Panc1 (cell line): ENCODE measurements around the gene ADARB1. TPM values are rescaled to one million over a fixed set of nuclear protein-coding genes. Genes with fewer than 3 reads are reported as not detected.

Experiments used
- ATAC-seq: fragments of 200-7000 bp; cut with Tn5 transposase; 2 replicates; pipeline ENCODE4 v1.9.1; 2020; ENCODE audit warnings: mild to moderate bottlenecking, moderate library complexity
- BruUV-seq: library from RNA; stranded (reverse); fragments of 400-500 nt; replicated peaks from 2 replicates; lab custom pipeline; 2021; lab: Mats Ljungman, UMichigan
- CTCF ChIA-PET: fragments of 300-600 bp; sonication (Branson Sonifier 250); formaldehyde crosslinking; loops from one replicate; lab custom pipeline; 2022; ENCODE audit warnings: antibody characterized with exemption; lab: Charles Lee
- POLR2A ChIA-PET: fragments of 300-600 bp; sonication (Branson Sonifier 250); formaldehyde crosslinking; loops from one replicate; lab custom pipeline; 2022; ENCODE audit warnings: antibody characterized with exemption; lab: Charles Lee
- DNase-seq: peaks from one replicate; pipeline ENCODE4 v3.0.0-alpha.2; 2010; ENCODE audit warnings: low read depth, low spot score
- H3K27ac ChIP-seq: 2 replicates; pipeline ENCODE4 v1.5.1; 2011; ENCODE audit warnings: mild to moderate bottlenecking, low read length, inconsistent platforms
- H3K27me3 ChIP-seq: fragments of 200-500 bp; sonication (Bioruptor generic); 2 replicates; pipeline ENCODE4 v1.6.0; 2014; ENCODE audit warnings: low read length, inconsistent platforms; ENCODE audit not compliant: control insufficient read depth, insufficient read depth
- H3K36me3 ChIP-seq: fragments of 200-500 bp; sonication (Bioruptor generic); 2 replicates; pipeline ENCODE4 v1.5.1; 2014; ENCODE audit warnings: inconsistent platforms, mild to moderate bottlenecking, low read length, moderate library complexity; ENCODE audit not compliant: control insufficient read depth, insufficient read depth
- H3K4me1 ChIP-seq: 2 replicates; pipeline ENCODE4 v1.5.1; 2011; ENCODE audit warnings: inconsistent platforms, mild to moderate bottlenecking, low read length, moderate library complexity; ENCODE audit not compliant: control insufficient read depth, insufficient read depth
- H3K4me3 ChIP-seq, 2 experiments: 2 replicates each; pipeline ENCODE4 v1.5.1; 2011 to 2012; ENCODE audit warnings: low read depth in 2 of 2, low read length in 2 of 2, mild to moderate bottlenecking in 2 of 2, inconsistent platforms in 1 of 2, moderate library complexity in 1 of 2
- H3K9me3 ChIP-seq: fragments of 200-500 bp; sonication (Bioruptor generic); 2 replicates; pipeline ENCODE4 v1.5.1; 2014; ENCODE audit warnings: low read depth, mild to moderate bottlenecking, inconsistent platforms, low read length, moderate library complexity; ENCODE audit not compliant: control insufficient read depth, insufficient read depth
- POLR2AphosphoS5 ChIP-seq: IDR thresholded peaks from 2 replicates; pipeline ENCODE4 v1.6.1; 2012; ENCODE audit warnings: mild to moderate bottlenecking, low read depth, low read length, moderate library complexity
- SIN3A ChIP-seq: IDR thresholded peaks from 2 replicates; pipeline ENCODE4 v1.6.1; 2012; ENCODE audit warnings: low read depth, mild to moderate bottlenecking, low read length, moderate library complexity, borderline replicate concordance; ENCODE audit not compliant: insufficient read depth
- TCF7L2 ChIP-seq: IDR thresholded peaks from 2 replicates; pipeline ENCODE4 v1.6.1; 2011; ENCODE audit warnings: mild to moderate bottlenecking, low read depth, low read length, inconsistent platforms
- in situ Hi-C: cut with HindIII; loops from 2 replicates; pipeline ENCODE4 v1.10.0; 2016; ENCODE audit warnings: low sequenced_read_pairs, low pct_unique_long_range_greater_than_20kb
- intact Hi-C: fragments of 100-400 bp; cut with micrococcal nuclease; formaldehyde crosslinking; loops from one replicate; pipeline ENCODE4 v1.10.0; 2022; ENCODE audit not compliant: unreplicated experiment
- total RNA-seq: library from RNA; stranded (reverse); gene quantifications from one replicate; pipeline ENCODE4 v1.2.1, GENCODE V29; 2021; ENCODE audit not compliant: unreplicated experiment
- TF ChIP-seq, protein P1 (sequence below): fragments of 450-650 bp; IDR thresholded peaks from 2 replicates; pipeline ENCODE4 v1.5.1; 2017; ENCODE audit warnings: mild to moderate bottlenecking
- TF ChIP-seq, protein P2 (sequence below), 2 experiments: IDR thresholded peaks; 2 replicates each; pipeline ENCODE4 v1.6.1; 2011 to 2012; ENCODE audit warnings: low read depth in 2 of 2, control low read depth in 1 of 2, low read length in 1 of 2, mild to moderate bottlenecking in 1 of 2, moderate library complexity in 1 of 2; ENCODE audit not compliant: insufficient read depth in 1 of 2

Gene ADARB1
- total RNA-seq, 1 experiment from 2014 or later: 15.0 TPM

DNA sequence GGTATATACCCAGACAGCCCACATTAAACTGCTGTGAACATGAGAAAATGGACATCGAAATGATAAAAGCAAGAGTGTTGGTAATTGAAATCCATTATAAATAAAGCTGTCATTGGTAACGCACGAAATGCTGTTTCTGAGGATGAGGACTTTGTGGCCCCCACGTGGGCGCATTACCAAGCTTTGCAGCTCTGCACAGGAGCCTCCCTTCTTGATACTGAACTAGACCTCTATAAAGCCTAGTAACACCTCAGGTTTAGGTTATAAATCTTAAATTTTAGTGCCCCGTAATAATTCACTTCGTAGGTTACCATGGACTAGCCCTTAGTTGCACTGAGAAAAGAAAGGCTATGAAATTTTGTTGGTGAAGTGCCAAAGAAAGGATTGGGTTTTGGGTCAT, 45.4 kb downstream of the ADARB1 start:
- Histone ChIP-seq H3K9me3 (no peaks in the 10 kb centered on the region), H3K27me3 (no peaks in the 10 kb centered on the region), H3K36me3 (no peaks in the 10 kb centered on the region), H3K4me3 (no peak overlapping the region), H3K4me1 (no peaks in the 10 kb centered on the region), H3K27ac (no peak overlapping the region)
- DNase-seq (no peak), ATAC-seq (no peak)
- intact Hi-C loops: no loop called here
- BruUV-seq: no TSS peak
- TF ChIP-seq, protein P1, sequence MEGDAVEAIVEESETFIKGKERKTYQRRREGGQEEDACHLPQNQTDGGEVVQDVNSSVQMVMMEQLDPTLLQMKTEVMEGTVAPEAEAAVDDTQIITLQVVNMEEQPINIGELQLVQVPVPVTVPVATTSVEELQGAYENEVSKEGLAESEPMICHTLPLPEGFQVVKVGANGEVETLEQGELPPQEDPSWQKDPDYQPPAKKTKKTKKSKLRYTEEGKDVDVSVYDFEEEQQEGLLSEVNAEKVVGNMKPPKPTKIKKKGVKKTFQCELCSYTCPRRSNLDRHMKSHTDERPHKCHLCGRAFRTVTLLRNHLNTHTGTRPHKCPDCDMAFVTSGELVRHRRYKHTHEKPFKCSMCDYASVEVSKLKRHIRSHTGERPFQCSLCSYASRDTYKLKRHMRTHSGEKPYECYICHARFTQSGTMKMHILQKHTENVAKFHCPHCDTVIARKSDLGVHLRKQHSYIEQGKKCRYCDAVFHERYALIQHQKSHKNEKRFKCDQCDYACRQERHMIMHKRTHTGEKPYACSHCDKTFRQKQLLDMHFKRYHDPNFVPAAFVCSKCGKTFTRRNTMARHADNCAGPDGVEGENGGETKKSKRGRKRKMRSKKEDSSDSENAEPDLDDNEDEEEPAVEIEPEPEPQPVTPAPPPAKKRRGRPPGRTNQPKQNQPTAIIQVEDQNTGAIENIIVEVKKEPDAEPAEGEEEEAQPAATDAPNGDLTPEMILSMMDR: no peak
- TF ChIP-seq SIN3A (no peak), POLR2AphosphoS5 (no peak), TCF7L2 (no peak)
- TF ChIP-seq, protein P2, sequence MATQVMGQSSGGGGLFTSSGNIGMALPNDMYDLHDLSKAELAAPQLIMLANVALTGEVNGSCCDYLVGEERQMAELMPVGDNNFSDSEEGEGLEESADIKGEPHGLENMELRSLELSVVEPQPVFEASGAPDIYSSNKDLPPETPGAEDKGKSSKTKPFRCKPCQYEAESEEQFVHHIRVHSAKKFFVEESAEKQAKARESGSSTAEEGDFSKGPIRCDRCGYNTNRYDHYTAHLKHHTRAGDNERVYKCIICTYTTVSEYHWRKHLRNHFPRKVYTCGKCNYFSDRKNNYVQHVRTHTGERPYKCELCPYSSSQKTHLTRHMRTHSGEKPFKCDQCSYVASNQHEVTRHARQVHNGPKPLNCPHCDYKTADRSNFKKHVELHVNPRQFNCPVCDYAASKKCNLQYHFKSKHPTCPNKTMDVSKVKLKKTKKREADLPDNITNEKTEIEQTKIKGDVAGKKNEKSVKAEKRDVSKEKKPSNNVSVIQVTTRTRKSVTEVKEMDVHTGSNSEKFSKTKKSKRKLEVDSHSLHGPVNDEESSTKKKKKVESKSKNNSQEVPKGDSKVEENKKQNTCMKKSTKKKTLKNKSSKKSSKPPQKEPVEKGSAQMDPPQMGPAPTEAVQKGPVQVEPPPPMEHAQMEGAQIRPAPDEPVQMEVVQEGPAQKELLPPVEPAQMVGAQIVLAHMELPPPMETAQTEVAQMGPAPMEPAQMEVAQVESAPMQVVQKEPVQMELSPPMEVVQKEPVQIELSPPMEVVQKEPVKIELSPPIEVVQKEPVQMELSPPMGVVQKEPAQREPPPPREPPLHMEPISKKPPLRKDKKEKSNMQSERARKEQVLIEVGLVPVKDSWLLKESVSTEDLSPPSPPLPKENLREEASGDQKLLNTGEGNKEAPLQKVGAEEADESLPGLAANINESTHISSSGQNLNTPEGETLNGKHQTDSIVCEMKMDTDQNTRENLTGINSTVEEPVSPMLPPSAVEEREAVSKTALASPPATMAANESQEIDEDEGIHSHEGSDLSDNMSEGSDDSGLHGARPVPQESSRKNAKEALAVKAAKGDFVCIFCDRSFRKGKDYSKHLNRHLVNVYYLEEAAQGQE (IDR thresholded peaks at IDR 0.05; ENCODE audit: insufficient read depth in 1 of 2, low read depth in 2 of 2, low read length in 1 of 2): no peak
- CTCF ChIA-PET: no interaction called here
- in situ Hi-C loops: no loop called here
- POLR2A ChIA-PET: no interaction called here

DNA sequence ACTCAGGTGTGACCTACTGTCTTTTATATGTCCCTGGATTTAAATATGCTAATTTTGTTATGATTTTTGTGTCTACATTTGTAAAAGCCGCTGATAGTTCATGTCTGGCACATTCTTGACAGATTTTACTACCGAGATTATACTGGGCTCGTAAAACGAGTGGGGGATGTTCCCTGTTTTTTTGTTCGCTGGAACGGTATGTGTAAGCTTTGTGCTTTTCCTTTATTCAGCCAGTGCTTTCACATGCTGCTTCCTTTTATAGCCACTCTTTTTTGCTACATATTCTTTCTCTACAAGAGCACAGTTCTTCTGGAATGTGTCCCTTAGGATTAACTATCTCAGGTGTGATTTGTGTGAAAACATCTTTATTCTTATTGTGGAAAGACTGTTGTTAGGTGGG, 46.6 kb downstream of the ADARB1 start:
- Histone ChIP-seq H3K4me1 (no peaks in the 10 kb centered on the region), H3K27ac (no peak overlapping the region), H3K27me3 (no peaks in the 10 kb centered on the region), H3K4me3 (no peak overlapping the region), H3K36me3 (no peaks in the 10 kb centered on the region), H3K9me3 (no peaks in the 10 kb centered on the region)
- POLR2A ChIA-PET: no interaction called here
- no peak for TF ChIP-seq POLR2AphosphoS5
- TF ChIP-seq TCF7L2: no peak
- no peak for TF ChIP-seq SIN3A
- TF ChIP-seq, protein P2 (IDR thresholded peaks at IDR 0.05; ENCODE audit: insufficient read depth in 1 of 2, low read depth in 2 of 2, low read length in 1 of 2): no peak
- TF ChIP-seq, protein P1: no peak
- intact Hi-C loops (no loop called here), in situ Hi-C loops (no loop called here)
- no TSS peak for BruUV-seq
- no peak for ATAC-seq
- no peak for DNase-seq
- CTCF ChIA-PET: no interaction called here
